BE2C (cell line): ENCODE measurements around the gene NPHP1.

Experiments
- DNase-seq: peaks from one replicate; pipeline ENCODE4 v3.0.0-alpha.2; 2020
- H3K27me3 ChIP-seq: fragments of 250-450 bp; sonication (Bioruptor Pico); 2 replicates; pipeline ENCODE4 v1.5.1; 2020; ENCODE audit warnings: mild to moderate bottlenecking
- H3K36me3 ChIP-seq: fragments of 250-450 bp; sonication (Bioruptor Pico); 2 replicates; pipeline ENCODE4 v1.5.1; 2020; ENCODE audit warnings: mild to moderate bottlenecking
- H3K4me1 ChIP-seq: fragments of 250-450 bp; sonication (Bioruptor Pico); 2 replicates; pipeline ENCODE4 v1.5.1; 2020
- H3K4me3 ChIP-seq: 2 replicates; pipeline ENCODE4 v1.5.1; 2011; ENCODE audit warnings: low read depth, low read length
- H3K9me3 ChIP-seq: fragments of 250-450 bp; sonication (Bioruptor Pico); 2 replicates; pipeline ENCODE4 v1.5.1; 2020
- CTCF ChIP-seq: IDR thresholded peaks from 2 replicates; pipeline ENCODE4 v1.5.1; 2012; ENCODE audit warnings: mild to moderate bottlenecking, low read depth, low read length

The NPHP1 gene

GRCh38 chr2:110146945-110147332 lies 57.9 kb downstream of the NPHP1 start:
- H3K27me3 ChIP-seq, result no peaks in the 10 kb centered on the region
- TF ChIP-seq CTCF, result no peak
- H3K36me3 ChIP-seq, result no peaks in the 10 kb centered on the region
- H3K4me1 ChIP-seq, result no peaks in the 10 kb centered on the region
- H3K4me3 ChIP-seq, result no peak overlapping the region
- no peaks in the 10 kb centered on the region for H3K9me3 ChIP-seq
- DNase-seq, result no peak

- no peak for TF ChIP-seq CTCF
- H3K4me1 ChIP-seq, result no peaks in the 10 kb centered on the region
- DNase-seq, result no peak
These were observed 58.4 kb downstream of the NPHP1 start for GRCh38 chr2:110146183-110146944.

GRCh38 chr2:110143982-110144381 lies 60.8 kb downstream of the NPHP1 start:
- Histone ChIP-seq H3K36me3 (no peaks in the 10 kb centered on the region), H3K27me3 (no peaks in the 10 kb centered on the region), H3K4me1 (no peaks in the 10 kb centered on the region), H3K4me3 (no peak overlapping the region), H3K9me3 (no peaks in the 10 kb centered on the region)
- TF ChIP-seq CTCF, result no peak
- DNase-seq, result no peak

More at GRCh38 chr2:110146183-110146944, 58.4 kb downstream of the NPHP1 start:
- Histone ChIP-seq H3K36me3 (no peaks in the 10 kb centered on the region), H3K9me3 (no peaks in the 10 kb centered on the region), H3K4me3 (no peak overlapping the region), H3K27me3 (no peaks in the 10 kb centered on the region)

GRCh38 chr2:110140401-110140800 lies 64.4 kb downstream of the NPHP1 start:
- DNase-seq, result no peak
- no peaks in the 10 kb centered on the region for H3K36me3 ChIP-seq
- TF ChIP-seq CTCF, result no peak
- no peaks in the 10 kb centered on the region for H3K4me1 ChIP-seq
- H3K9me3 ChIP-seq, result no peaks in the 10 kb centered on the region
- no peak overlapping the region for H3K4me3 ChIP-seq
- no peaks in the 10 kb centered on the region for H3K27me3 ChIP-seq

- DNase-seq, result no peak
- Histone ChIP-seq H3K4me3 (no peak overlapping the region), H3K9me3 (no peaks in the 10 kb centered on the region), H3K36me3 (no peaks in the 10 kb centered on the region), H3K27me3 (no peaks in the 10 kb centered on the region), H3K4me1 (no peaks in the 10 kb centered on the region)
- TF ChIP-seq CTCF, result no peak
These were observed 70.8 kb downstream of the NPHP1 start for GRCh38 chr2:110134025-110134424.

- no peaks in the 10 kb centered on the region for H3K27me3 ChIP-seq
- no peaks in the 10 kb centered on the region for H3K9me3 ChIP-seq
- TF ChIP-seq CTCF, result no peak
- no peak for DNase-seq
- H3K4me3 ChIP-seq, result no peak overlapping the region
- H3K36me3 ChIP-seq, result no peaks in the 10 kb centered on the region
- H3K4me1 ChIP-seq, result no peaks in the 10 kb centered on the region
These were observed 73.6 kb downstream of the NPHP1 start for GRCh38 chr2:110131166-110131565.
